HepG2 (cell line): ENCODE measurements around the gene UNC93A. TPM values are rescaled to one million over a fixed set of nuclear protein-coding genes. Genes with fewer than 3 reads are reported as not detected.

Experiments
- ATAC-seq: fragments of 200-7000 bp; cut with Tn5 transposase; 3 replicates; pipeline ENCODE4 v1.9.1; 2020; ENCODE audit warnings: mild to moderate bottlenecking, moderate library complexity
- BruUV-seq: library from RNA; stranded (reverse); fragments of 400-500 nt; replicated peaks from 2 replicates; lab custom pipeline; 2021; lab: Mats Ljungman, UMichigan
- CTCF ChIA-PET: fragments of 300-600 bp; formaldehyde crosslinking; extraction: SDS; loops from one replicate; lab custom pipeline; 2021; ENCODE audit warnings: low total read pairs, inconsistent platforms, low intra/inter-chr PET ratio; lab: Yijun Ruan, JAX
- POLR2A ChIA-PET: fragments of 350-600 bp; sonication (Branson Sonifier 250); formaldehyde crosslinking; loops from one replicate; lab custom pipeline; 2020; ENCODE audit warnings: antibody characterized with exemption, inconsistent platforms; lab: Yijun Ruan, JAX
- DNase-seq: peaks from one replicate; pipeline ENCODE4 v3.0.0-alpha.2; 2015; ENCODE audit warnings: low spot score
- FAIRE-seq: peaks from 3 replicates; lab custom pipeline; 2011; peaks lifted over from hg19 to GRCh38; lab: Jason Lieb, UNC
- H2AFZ ChIP-seq: one replicate; pipeline ENCODE4 v1.6.1; 2011; ENCODE audit warnings: low read length, inconsistent platforms
- H3K27ac ChIP-seq: fragments of 300-600 bp; 3 replicates; pipeline ENCODE4 v1.8.0; 2011; ENCODE audit warnings: mixed run types, mild to moderate bottlenecking, mixed read lengths, low read length, inconsistent platforms; ENCODE audit not compliant: insufficient read depth; ENCODE audit errors: extremely low read length
- H3K27me3 ChIP-seq, 2 experiments: fragments of 200-600 bp in 1 of 2; 2 replicates in 1 of 2; 3 replicates in 1 of 2; pipeline versions ENCODE4 v1.6.0 to v1.8.0; 2011; ENCODE audit warnings: low read length in 2 of 2, mild to moderate bottlenecking in 2 of 2, moderate library complexity in 2 of 2, inconsistent platforms in 1 of 2; ENCODE audit not compliant: insufficient read depth in 2 of 2, control insufficient read depth in 1 of 2
- H3K36me3 ChIP-seq, 2 experiments: fragments of 200-600 bp in 1 of 2; replicated peaks in 1 of 2; 2 replicates in 1 of 2; 3 replicates in 1 of 2; pipeline versions ENCODE4 v1.5.1 to v1.8.0; 2011; ENCODE audit warnings: low read length in 2 of 2, inconsistent platforms in 1 of 2; ENCODE audit not compliant: insufficient read depth in 2 of 2, control insufficient read depth in 1 of 2
- H3K4me1 ChIP-seq: 2 replicates; pipeline ENCODE4 v1.5.1; 2012; ENCODE audit warnings: low read length, inconsistent platforms; ENCODE audit not compliant: insufficient read depth
- H3K4me2 ChIP-seq: 2 replicates; pipeline ENCODE4 v1.6.0; 2011; ENCODE audit warnings: low read depth, low read length, inconsistent platforms
- H3K4me3 ChIP-seq, 3 experiments: fragments of 200-600 bp in 1 of 3; sonication (generic), shearing (Covaris generic) in 1 of 3; replicated peaks in 1 of 3; 2 replicates each; pipeline ENCODE4 v1.5.1; 2011 to 2016; ENCODE audit warnings: low read length in 3 of 3, inconsistent platforms in 2 of 3, low read depth in 2 of 3, mild to moderate bottlenecking in 2 of 3, control low read depth in 1 of 3, mixed read lengths in 1 of 3; ENCODE audit not compliant: insufficient read depth in 1 of 3
- H3K79me2 ChIP-seq: one replicate; pipeline ENCODE4 v1.6.1; 2011; ENCODE audit warnings: low read length, inconsistent platforms; ENCODE audit not compliant: insufficient read depth
- H3K9ac ChIP-seq: 2 replicates; pipeline ENCODE4 v1.6.0; 2011; ENCODE audit warnings: mild to moderate bottlenecking, low read depth, low read length, inconsistent platforms; ENCODE audit not compliant: insufficient read depth
- H3K9me3 ChIP-seq: 2 replicates; pipeline ENCODE4 v1.5.1; 2012; ENCODE audit warnings: mild to moderate bottlenecking, low read length
- H4K20me1 ChIP-seq: 2 replicates; pipeline ENCODE4 v1.6.0; 2011; ENCODE audit warnings: inconsistent platforms, mild to moderate bottlenecking, low read length, moderate library complexity; ENCODE audit not compliant: insufficient read depth
- AGO2 ChIP-seq: fragments of 200-400 bp; formaldehyde crosslinking; optimal IDR thresholded peaks from 2 replicates; pipeline ENCODE3; 2017; ENCODE audit warnings: mild to moderate bottlenecking, low read depth, low read length, moderate library complexity
- GRHL1 ChIP-seq: sonication (generic); formaldehyde crosslinking; conservative IDR thresholded peaks from 2 replicates; pipeline ENCODE4 v1.8.0; 2022; ENCODE audit warnings: missing genetic modification reagents
- HNF4A ChIP-seq: sonication (generic); formaldehyde crosslinking; IDR thresholded peaks from 2 replicates; pipeline ENCODE4 v1.4.0; 2020; ENCODE audit warnings: missing genetic modification reagents
- IRF2 ChIP-seq: IDR thresholded peaks from 2 replicates; pipeline ENCODE4 v1.6.1; 2018; ENCODE audit warnings: missing genetic modification reagents, missing compliant biosample characterization
- SMARCC2 ChIP-seq: fragments of 450-650 bp; IDR thresholded peaks from 2 replicates; pipeline ENCODE4 v1.6.1; 2017; ENCODE audit warnings: antibody characterized with exemption, mild to moderate bottlenecking
- SMYD3 ChIP-seq: sonication (generic); formaldehyde crosslinking; IDR thresholded peaks from 2 replicates; pipeline ENCODE4 v1.8.1; 2023; ENCODE audit warnings: mild to moderate bottlenecking, missing genetic modification reagents
- SNAPC2 ChIP-seq: sonication (generic); formaldehyde crosslinking; IDR thresholded peaks from 2 replicates; pipeline ENCODE4 v1.8.1; 2022; ENCODE audit warnings: mild to moderate bottlenecking, missing genetic modification reagents
- TARDBP ChIP-seq: sonication (generic); formaldehyde crosslinking; IDR thresholded peaks from 2 replicates; pipeline ENCODE4 v1.8.0; 2022; ENCODE audit warnings: mild to moderate bottlenecking, missing genetic modification reagents
- TCF7 ChIP-seq: sonication (generic); IDR thresholded peaks from 2 replicates; pipeline ENCODE4 v1.6.1; 2016; ENCODE audit warnings: antibody characterized with exemption, low read depth
- ZBTB4 ChIP-seq: sonication (generic); formaldehyde crosslinking; IDR thresholded peaks from 2 replicates; pipeline ENCODE4 v1.4.0; 2020; ENCODE audit warnings: missing genetic modification reagents, mild to moderate bottlenecking, borderline replicate concordance
- ZMYM4 ChIP-seq: sonication (generic); formaldehyde crosslinking; IDR thresholded peaks from 2 replicates; pipeline ENCODE4 v1.8.1; 2023; ENCODE audit warnings: mild to moderate bottlenecking, missing genetic modification reagents
- ZNF263 ChIP-seq: sonication (generic); formaldehyde crosslinking; IDR thresholded peaks from 2 replicates; pipeline ENCODE4 v1.4.0; 2020; ENCODE audit warnings: missing genetic modification reagents
- ZNF317 ChIP-seq: sonication (generic); formaldehyde crosslinking; IDR thresholded peaks from 2 replicates; pipeline ENCODE4 v1.5.0; 2020; ENCODE audit warnings: mild to moderate bottlenecking, missing genetic modification reagents
- ZNF331 ChIP-seq: sonication (generic); formaldehyde crosslinking; IDR thresholded peaks from 2 replicates; pipeline ENCODE4 v1.4.0; 2020; ENCODE audit warnings: missing genetic modification reagents
- ZNF501 ChIP-seq: sonication (generic); formaldehyde crosslinking; IDR thresholded peaks from 2 replicates; pipeline ENCODE4 v1.5.1; 2020; ENCODE audit warnings: mild to moderate bottlenecking, moderate library complexity, missing genetic modification reagents
- ZNF572 ChIP-seq: sonication (generic); formaldehyde crosslinking; IDR thresholded peaks from 2 replicates; pipeline ENCODE4 v1.5.1; 2020; ENCODE audit warnings: mild to moderate bottlenecking, missing genetic modification reagents
- ZNF629 ChIP-seq: sonication (generic); formaldehyde crosslinking; conservative IDR thresholded peaks from 2 replicates; pipeline ENCODE4 v1.5.0; 2020; ENCODE audit warnings: missing genetic modification reagents
- ZNF879 ChIP-seq: sonication (generic); formaldehyde crosslinking; IDR thresholded peaks from 2 replicates; pipeline ENCODE4 v1.8.1; 2023; ENCODE audit warnings: missing genetic modification reagents
- ZSCAN20 ChIP-seq: sonication (generic); formaldehyde crosslinking; IDR thresholded peaks from 2 replicates; pipeline ENCODE4 v1.4.0; 2020; ENCODE audit warnings: missing genetic modification reagents, mild to moderate bottlenecking, borderline replicate concordance
- ZSCAN21 ChIP-seq: sonication (generic); formaldehyde crosslinking; IDR thresholded peaks from 2 replicates; pipeline ENCODE4 v1.8.0; 2022; ENCODE audit warnings: mild to moderate bottlenecking, missing genetic modification reagents, moderate library complexity, borderline replicate concordance
- WGBS: methylation state at CpG from one replicate; pipeline ENCODE4 v1.1.6; 2017; ENCODE audit warnings: low lambda C conversion rate; 5-methylcytosine and 5-hydroxymethylcytosine counted together
- in situ Hi-C: cut with HindIII; loops from 2 replicates; pipeline ENCODE4 v1.10.0; 2017; ENCODE audit warnings: low pct_unique_long_range_greater_than_20kb; ENCODE audit not compliant: extremely low pct_ligation_motif_present
- intact Hi-C: fragments of 100-400 bp; cut with micrococcal nuclease; formaldehyde crosslinking; loops from one replicate; pipeline ENCODE4 v1.10.0; 2022; ENCODE audit not compliant: unreplicated experiment
- polyA plus RNA-seq, 8 experiments: library from polyadenylated mRNA; depleted of rRNA in 3 of 8; stranded (reverse) in 7 of 8; unstranded in 1 of 8; fragments of >200 nt; fragmentation: Illumina TruSeq in 4 of 8; extraction: Trizol in 4 of 8; gene quantifications; 2 replicates each; pipeline versions ENCODE4 v1.2.1 to v1.2.3, GENCODE V29; 2011 to 2016; ENCODE audit warnings: low read depth in 4 of 8, missing spikeins in 1 of 8, mixed read lengths in 1 of 8; ENCODE audit not compliant: insufficient read depth in 1 of 8
- total RNA-seq, 5 experiments: library from RNA; depleted of rRNA; stranded (reverse); fragments of >200 nt; fragmentation: Illumina TruSeq; extraction: Trizol; gene quantifications; 2 replicates each; pipeline ENCODE4 v1.2.3, GENCODE V29; 2016; ENCODE audit warnings: low read depth in 1 of 5

Gene UNC93A
- total and polyA plus RNA-seq, 2 of the 13 experiments (the other 11 are each of a cell fraction or from before 2014, with no cell fraction given): 11.0 to 42.7 TPM

- H3K27me3 ChIP-seq: no peaks in the 10 kb centered on the region
- ChIA-PET POLR2A (interaction anchor here (2.6 to 3.7 kb wide), 4 partner anchors 8 to 43 kb away, joined by 20 to 46 read pairs (median 30); no protein-coding TSS in a partner anchor), CTCF (no interaction called here)
- no peak overlapping the region for H3K4me2 ChIP-seq
- BruUV-seq: no TSS peak
- in situ Hi-C loops: no loop called here
- no peaks in the 10 kb centered on the region for H4K20me1 ChIP-seq
- H3K9ac ChIP-seq: no peak overlapping the region
- peak overlapping the region; percentile 43 for H3K27ac ChIP-seq
- no peaks in the 10 kb centered on the region for H3K79me2 ChIP-seq
- ATAC-seq (no peak), DNase-seq (no peak), FAIRE-seq (no peak)
- no peak overlapping the region for H2AFZ ChIP-seq
- H3K9me3 ChIP-seq: no peaks in the 10 kb centered on the region
- WGBS: 91% methylated on average over 21 of the region's 21 CpGs
- H3K36me3 ChIP-seq: no peaks in the 10 kb centered on the region
- no peak overlapping the region for H3K4me3 ChIP-seq
- intact Hi-C loops: no loop called here
- H3K4me1 ChIP-seq: peaks cover 82% of the 10 kb centered on the region
- TF ChIP-seq ZSCAN21 (CRISPR knock-in tag): peak; percentile 19; the same call in 1 of the 2 replicates
- TF ChIP-seq ZMYM4 (CRISPR knock-in tag): peak; percentile 47
- no peak for TF ChIP-seq AGO2
- peak; percentile 45; the same call in 1 of the 2 replicates for TF ChIP-seq IRF2 (CRISPR knock-in tag)
- 0 out of 2 replicates have a peak, but pooled peaks have one; percentile 27 for TF ChIP-seq ZNF501 (CRISPR knock-in tag)
- TF ChIP-seq SNAPC2 (CRISPR knock-in tag): peak; percentile 55; the same call in 1 of the 2 replicates
- 0 out of 2 replicates have a peak, but pooled peaks have one; percentile 53 for TF ChIP-seq TARDBP (CRISPR knock-in tag)
- TF ChIP-seq ZBTB4 (CRISPR knock-in tag): peak; percentile 35; the same call in 1 of the 2 replicates
- TF ChIP-seq SMYD3 (CRISPR knock-in tag): 0 out of 2 replicates have a peak, but pooled peaks have one; percentile 53
- no peak for TF ChIP-seq TCF7
- TF ChIP-seq ZNF317 (CRISPR knock-in tag): peak; percentile 63; the same call in 1 of the 2 replicates
- no peak for TF ChIP-seq SMARCC2
- no peak for TF ChIP-seq GRHL1 (CRISPR knock-in tag)
- TF ChIP-seq HNF4A (CRISPR knock-in tag): peak; percentile 69; the same call in 1 of the 2 replicates
- TF ChIP-seq ZNF263 (CRISPR knock-in tag): 0 out of 2 replicates have a peak, but pooled peaks have one; percentile 53
- 0 out of 2 replicates have a peak, but pooled peaks have one; percentile 64 for TF ChIP-seq ZNF572
- TF ChIP-seq ZSCAN20 (CRISPR knock-in tag): 0 out of 2 replicates have a peak, but pooled peaks have one; percentile 48
- TF ChIP-seq ZNF629 (CRISPR knock-in tag): 0 out of 2 replicates have a peak, but pooled peaks have one; percentile 22
- 0 out of 2 replicates have a peak, but pooled peaks have one; percentile 38 for TF ChIP-seq ZNF331 (CRISPR knock-in tag)
- TF ChIP-seq ZNF879: no peak
These were observed 24.1 kb upstream of the UNC93A start for GRCh38 chr6:167266830-167267555.
